Suppressor macrophage treated with lipopolysaccharide for 4 hours (primary cell): ENCODE data around the gene LSM2.

Experiments
- DNase-seq: peaks from one replicate; pipeline ENCODE4 v3.0.0-alpha.2; 2020

LSM2 gene

DNA sequence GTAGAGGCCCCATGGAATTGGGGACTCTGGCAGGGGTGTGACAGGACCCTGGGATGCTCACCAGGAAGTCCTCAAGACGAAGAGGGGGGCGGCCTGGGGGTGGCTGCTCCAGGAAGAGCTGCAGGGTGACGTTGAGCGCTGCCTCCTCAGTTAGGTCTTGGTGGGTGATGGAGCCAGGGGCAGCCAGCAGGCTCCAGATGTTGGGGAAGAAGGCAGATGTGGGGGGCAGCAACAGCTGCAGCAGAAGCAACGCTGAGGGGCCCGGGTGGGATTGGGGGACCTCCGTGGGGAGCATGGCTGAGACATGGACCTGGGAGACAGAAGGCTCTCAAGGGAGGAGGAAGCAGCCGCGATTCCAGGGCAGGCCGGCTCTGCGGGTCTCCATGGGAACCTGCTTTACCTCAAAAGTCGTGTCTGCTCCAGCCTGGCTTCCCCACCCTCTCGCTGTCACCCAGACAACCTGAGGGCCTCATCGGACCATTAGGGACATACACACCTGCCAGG lies 30.2 kb downstream of the LSM2 start:
- DNase-seq = no peak

DNA sequence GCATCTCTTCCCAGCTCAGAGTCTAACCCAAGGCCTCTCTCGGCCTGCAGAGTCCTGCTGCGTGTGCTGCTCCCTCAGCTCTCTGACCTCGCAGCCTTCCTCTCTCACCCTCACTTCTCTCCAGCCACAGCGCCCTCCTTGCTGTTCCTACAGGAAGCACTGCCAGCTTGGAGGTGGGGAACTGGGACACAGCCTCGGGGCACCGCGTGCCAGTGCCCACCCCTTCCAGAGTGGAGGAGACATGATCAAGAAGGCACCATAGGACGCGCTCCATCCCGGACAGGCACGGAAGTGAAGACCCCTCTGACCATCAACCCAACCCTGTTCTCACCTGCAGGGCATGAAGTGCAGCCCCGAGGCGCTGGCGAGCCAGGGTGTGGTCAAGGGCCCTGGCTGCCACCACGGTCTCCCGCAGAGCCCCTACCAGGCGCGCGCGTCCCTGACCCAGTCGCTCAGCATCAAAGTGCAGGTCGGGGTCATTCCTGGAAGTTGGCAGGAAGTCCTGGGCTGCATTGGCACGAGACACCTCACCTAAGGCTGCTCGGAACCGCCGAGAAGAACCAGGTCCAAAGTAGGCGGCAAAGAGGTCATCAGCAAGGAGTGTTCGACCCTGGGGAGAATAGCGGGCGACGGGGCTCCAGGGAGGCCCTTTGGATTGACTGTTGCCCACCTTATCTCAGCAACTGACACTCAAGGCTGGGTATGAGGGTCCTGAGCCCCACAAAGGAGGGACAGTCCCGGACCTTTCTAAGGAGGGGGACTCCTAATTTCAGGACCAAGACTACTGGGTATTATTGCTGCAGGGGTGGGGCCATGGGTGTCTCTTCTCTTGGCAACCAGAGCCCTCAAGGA lies 30.9 kb downstream of the LSM2 start:
- no peak for DNase-seq

DNA sequence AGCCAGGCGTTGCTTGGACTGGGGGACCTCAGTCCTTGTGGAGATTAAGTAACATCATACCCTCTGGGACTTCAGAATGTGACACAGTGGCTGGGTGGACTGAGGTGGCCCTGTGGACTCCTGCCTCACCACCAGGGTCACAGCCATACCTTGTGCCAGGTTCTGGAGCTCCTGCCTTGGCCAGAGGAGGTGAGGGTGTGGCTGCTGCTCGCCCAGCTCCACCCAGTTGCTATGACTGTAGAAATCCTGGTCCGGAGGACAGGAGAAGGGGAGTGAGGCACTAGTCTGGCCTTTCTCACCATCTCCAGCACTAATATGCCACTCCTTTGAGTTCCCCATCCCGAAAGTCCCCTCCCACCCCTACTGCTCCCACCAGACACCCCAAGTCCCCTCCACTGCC lies 31.6 kb downstream of the LSM2 start:
- no peak for DNase-seq

DNA sequence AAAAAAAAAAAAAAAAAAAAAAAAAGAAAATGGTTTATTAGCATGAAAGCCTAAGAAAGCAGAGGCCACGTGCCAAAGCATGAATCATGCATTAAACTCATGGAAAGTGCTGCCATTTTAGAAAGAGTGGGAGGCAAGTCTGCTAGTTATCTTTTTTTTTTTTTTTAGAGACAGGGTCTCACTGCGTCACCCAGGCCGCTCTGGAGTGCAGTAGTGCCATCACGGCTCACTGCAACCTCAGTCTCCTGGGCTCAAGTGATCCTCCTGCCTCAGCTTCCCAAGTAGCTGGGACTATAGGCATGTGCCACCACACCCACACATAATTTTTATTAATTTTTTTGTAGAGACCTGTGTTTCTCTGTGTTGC lies 34.8 kb downstream of the LSM2 start:
- no peak for DNase-seq

DNA sequence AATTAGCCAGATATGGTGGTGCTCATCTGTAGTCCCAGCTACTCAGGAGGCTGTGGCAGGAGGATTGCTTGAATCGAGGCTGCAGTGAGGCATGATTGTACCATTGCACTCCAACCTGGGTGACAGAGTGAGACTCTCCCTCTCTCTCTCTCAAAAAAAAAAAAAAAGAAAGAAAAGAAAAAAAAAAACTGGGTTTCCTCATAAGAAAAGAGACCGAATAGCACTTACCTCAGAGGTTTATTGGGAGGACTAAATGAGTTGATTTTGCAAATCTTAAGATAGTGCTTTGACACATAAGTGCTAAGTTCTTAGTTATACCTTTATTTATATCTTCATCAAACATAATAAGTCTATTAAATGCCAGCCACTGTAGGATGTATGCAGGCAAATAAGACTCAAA lies 35.9 kb downstream of the LSM2 start:
- no peak for DNase-seq

DNA sequence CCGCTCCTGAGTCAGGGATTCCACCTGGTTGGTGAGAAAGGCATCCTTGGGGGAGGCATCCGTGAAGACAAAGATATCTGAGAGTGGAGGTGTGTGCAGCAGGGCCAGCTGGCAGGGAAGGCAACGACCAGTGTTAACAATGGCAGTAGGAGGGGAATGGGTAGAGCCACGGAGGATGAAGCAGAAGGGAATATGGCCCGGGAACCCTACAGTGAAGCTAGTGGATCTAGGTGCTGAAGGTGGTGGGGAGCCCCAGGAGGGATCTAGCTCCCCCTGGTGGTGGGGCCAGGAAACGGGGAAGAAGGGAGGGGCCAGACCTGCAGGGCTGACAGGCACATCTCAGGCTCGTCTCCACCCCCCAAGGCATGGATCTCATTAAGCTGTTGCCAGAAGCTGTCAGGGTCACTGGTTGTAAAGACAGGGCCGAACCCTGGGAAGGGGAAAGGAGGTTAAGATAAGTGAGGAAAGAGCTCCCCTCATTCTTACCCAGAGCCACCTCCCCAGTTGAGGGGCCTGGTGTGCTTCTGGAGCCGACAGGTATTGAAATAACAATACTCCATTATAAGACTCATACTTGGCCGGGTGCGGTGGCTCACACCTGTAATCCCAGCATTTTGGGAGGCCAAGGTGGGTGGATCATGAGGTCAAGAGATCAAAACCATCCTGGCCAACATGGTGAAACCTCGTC lies 36.9 kb downstream of the LSM2 start:
- DNase-seq = peak; percentile 86

DNA sequence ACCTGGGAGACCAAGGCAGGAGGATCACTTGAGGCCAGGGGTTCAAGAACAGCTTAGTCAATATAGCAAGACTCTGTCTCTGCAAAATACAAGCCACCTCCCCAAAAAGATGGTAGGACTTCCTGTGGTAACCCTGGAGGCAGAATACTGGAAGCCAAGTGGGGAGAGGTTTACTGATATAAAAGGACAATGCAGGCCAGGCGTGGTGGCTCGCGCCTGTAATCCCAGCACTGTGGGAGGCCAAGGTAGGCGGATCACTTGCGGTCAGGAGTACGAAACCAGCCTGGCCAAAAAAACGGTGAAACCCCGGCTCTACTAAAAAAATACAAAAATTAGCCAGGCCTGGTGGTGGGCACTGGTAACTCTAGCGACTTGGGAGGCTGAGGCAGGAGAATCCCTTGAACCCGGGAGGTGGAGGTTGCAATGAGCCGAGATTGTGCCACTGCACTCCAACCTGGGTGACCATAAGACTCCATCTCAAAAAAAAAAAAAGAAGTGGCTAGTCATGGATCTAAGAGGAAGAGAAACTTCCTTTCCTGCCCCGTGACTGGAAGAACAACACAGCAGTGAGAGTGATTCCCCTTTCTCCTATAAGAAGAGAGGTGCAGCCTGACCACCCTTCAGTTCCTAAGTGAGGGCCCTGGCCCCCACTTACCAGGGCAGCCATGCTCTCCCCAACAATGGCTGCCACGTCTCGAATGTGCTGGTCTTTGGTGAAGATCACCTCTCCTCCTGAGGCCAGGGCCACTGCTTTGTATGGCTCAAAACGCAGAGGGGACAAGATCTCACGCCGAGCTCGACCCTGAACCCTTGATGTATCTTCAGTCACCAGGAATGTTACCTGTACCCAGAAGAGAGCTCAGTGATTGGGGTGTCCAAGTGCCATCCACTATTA lies 38.2 kb downstream of the LSM2 start:
- DNase-seq = peak; percentile 84

DNA sequence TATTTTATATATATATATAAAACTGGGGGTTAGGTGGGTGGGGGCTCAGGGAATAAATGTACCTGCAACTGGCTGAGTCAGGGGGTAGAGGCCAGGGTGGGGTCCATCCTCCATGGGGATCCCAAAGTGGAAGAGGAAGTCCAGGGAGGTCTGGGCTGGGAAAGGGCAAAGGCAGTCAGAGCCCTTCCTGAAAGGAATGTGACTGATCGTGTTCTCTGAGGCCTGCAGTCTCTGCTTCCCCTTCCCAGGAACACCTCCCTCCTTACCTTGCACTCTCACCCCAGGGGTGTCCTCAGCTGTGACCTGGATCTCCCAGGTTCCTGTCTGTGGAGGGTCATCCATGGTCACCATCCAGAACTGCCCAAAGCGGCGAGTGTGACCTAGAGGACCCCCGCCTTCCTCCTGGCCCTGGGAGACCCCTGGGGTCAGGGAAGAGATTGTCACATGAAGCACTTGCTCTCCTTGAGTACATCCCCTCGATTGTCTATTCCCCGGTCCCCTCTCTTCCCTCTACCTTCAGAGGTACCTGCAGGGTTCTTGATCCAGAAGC lies 39.6 kb downstream of the LSM2 start:
- DNase-seq = no peak

DNA sequence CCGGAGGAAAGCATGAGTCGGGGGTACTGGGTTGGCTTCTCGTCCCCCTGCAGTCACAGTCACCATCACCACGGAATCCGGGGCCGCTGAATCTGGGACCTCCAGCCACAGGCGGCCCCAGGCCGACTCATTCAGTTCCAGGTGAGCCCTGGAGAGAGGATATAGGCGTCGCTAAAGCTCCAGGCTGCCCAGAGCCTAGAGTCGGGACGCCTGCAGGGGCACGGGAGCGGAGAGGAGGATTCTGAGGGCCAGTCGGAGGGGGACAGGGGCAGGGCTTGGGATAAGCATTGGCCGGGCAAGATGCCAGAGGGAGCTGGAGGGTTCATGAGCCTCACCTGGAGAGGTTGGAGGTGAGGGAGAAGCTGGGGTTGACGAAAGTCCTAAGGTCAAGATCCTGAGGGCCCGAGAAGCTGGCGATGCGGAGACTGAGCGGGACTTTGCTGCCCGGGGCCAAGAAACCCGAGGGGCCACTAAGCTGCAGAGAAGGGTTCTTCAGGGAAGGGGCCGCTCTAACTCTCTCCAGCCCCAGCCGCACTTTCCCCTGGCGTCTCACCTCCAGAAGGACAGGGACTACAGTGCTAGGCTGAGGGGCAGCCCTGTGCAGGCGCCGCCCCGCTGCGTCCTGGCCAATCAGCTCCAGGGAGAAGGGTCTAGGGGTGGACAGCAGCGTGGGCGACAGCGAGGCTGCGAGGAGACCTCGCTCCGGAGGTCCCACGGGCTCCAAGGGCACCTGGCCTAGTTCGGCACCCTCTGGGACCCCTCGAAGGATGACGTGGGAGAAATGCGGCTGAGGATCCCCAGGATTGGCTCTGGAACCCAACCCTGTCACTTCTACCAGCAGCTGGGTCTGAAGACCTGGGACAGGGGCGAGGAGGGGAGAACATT lies 40.6 kb downstream of the LSM2 start:
- DNase-seq = no peak

DNA sequence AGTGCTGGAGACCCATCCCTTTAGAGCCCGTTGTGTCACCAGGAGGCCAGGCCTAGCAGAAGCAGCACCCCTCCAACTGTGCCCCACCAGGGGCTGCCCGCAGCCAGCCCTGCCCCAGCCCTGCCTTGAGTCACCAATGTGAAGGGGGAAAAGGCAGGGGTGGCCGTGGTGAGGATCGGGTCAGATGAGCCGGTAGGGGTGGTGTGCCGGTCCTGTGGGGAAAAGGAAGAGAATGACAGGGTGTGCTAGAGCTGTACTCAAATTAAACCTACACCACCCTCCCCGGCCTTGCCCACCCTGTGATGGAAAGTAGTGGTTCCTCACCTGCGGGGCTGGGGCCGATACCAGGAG lies 41.2 kb downstream of the LSM2 start:
- DNase-seq = no peak

DNA sequence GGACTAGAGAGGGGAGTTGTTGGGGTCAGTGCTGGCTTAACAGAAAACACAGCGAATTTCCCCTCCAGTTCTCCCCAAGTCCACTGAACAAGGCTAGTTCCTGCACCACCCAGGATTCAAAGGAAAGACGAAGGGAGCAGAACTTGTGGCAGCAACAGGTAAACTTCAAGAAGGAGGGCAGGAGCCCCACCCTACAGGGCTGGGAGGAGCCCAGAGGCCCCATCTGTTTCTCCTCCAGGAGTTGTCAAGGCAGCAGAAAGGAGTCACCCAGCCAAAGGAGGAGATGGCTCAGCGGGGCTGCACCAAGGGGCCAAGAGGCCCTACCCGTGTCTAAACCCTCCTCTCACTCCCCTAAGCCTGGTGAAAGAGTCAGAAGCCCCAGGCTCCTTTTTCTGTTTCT lies 42.6 kb downstream of the LSM2 start:
- DNase-seq = no peak

DNA sequence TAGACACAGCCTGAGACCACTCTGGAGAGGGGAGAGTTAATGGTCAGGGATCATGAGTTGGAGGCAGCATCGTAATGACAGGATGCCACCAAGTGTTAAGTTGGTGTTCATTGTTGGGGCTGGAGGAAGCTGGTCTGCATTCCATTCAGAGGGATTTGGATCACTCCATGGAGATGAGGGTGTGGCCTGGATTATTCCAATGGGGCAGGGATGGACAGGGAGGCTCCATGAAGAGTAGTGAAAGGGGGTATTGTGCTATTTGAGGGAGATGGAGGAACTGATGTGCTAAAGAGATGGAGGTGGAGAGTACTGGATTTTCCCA lies 43.2 kb downstream of the LSM2 start:
- no peak for DNase-seq

DNA sequence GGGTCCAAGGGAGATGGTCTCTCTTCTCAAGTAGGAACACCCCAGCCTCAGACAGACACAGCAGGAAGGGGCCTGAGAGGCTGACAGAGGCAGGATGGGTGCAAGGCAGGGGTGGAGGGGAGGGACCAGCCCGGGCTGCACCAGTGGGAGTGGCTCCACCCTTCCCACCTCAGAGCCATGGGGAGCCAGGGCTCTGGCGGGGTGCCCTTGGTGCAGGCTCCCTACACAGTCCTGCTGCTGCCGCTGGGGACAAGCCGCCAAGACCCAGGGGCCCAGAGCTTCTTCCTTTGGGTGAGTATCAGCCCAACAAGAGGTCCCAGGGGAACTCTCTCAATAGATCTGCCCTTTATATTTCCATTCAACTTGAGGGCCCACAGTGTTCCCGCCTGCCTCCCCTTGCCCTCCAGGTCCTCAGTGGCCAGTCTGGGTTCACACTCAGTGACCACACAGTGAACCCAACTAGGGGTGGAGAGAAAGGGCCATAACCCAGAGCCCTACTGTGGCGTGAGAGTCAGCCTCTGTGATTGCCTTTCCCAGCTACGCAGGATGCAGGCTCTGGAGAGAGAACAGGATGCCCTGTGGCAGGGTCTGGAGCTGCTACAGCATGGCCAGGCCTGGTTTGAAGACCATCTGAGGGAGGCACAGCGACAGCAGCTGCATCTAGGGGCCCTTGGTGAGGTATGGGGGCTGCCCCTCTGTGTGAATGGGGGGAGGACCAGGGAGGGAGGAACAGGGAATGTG lies 43.7 kb downstream of the LSM2 start:
- no peak for DNase-seq

DNA sequence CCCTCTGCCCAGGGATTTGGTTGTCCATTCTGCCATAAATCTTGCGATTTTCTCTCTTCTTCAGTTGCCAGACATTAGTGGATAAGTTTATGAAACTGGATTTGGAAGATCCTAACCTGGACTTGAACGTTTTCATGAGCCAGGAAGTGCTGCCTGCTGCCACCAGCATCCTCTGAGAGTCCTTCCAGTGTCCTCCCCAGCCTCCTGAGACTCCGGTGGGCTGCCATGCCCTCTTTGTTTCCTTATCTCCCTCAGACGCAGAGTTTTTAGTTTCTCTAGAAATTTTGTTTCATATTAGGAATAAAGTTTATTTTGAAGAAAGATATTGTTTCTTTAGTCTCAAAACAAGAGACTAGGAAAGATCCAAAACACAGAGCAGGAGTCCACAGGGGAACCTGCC lies 44.4 kb downstream of the LSM2 start, which contains the start of gene SAPCD1:
Gene SAPCD1 (plus strand): TSS at position 301 of the 400 bp plus-strand sequence. CDS start 399 bp downstream, outside the sequence.
- DNase-seq = no peak

DNA sequence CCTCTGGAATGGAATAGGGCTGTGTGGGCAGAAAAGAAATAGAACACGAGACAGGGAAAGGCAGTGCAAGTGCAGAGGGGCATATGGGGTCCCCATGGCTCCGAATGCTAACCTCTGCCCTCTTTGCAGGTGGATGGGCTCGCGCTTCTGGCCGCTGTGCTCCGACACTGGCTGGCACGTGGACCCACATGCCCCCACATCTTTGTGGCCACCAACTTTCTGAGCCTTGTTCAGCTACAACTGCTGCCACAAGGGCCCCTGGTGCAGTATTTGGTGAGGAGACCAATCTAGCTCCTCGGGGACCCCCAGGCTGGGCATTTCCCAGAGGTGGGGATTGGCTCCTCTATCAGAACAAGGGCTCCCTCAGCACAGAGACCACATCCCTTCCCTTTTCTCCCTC lies 45.4 kb downstream of the LSM2 start:
- no peak for DNase-seq

DNA sequence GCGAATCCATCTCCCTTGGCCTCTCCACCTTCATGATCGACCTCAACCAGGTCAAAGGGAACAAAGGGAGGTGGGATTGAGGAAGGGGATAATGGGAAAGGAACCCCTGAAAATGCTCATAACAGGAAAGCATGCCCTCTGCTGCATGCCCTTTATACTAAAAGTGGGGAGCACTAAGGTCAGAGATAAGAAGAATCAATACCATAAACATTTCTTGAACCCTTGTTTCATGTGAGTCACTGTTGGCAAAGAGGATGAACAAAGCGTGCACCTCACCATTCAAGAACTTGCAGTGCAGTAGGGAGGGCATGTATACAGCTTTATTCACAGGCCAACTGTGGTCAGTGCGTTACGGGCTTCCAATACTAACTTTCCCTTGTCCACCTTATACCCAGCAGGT lies 46.0 kb downstream of the LSM2 start:
- no peak for DNase-seq

DNA sequence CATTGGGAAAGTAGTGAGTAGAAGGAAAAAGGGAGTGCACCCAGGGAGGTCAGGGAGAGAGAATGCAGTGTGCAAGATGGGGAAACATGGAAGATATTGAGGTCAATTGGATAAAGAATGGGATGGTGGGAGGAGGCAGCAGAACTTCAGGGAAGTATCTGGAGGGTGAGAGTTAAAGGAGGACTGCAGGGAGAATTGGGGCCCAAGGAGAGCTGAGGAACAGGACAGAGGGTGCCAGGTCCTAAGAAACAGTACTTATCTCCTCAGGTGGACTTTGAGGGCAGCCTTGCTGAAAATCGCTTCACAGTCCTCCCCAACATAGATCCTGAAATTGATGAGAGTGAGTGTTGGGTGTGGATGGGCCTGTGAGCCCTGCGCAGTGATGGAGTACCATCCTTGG lies 48.5 kb downstream of the LSM2 start:
- DNase-seq = no peak

DNA sequence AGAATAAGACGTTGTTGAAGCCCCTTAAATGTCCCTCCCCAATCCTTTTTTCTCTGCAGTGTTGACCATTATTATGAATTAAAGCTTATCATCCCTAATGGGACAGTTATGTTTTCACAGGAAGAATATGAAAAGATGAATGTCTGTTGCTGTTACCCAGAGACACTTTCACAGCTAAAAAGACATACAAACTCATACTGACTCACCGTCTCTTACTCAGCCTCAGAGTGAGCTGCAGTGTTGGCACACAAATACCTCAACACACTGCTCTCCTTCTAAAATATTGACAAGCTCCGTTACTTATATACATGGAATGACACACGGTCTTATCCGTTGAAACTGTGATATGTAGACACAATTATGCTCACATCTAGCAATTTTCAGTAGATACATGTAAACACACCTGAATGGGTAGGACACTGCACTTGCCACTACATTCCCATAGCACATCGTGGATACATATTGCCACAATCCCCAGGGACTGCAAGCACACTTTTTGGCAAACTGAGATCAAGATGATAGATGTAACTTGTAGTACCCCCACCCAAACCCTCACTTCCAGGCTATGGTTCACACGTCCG lies 53.9 kb downstream of the LSM2 start:
- DNase-seq = no peak

DNA sequence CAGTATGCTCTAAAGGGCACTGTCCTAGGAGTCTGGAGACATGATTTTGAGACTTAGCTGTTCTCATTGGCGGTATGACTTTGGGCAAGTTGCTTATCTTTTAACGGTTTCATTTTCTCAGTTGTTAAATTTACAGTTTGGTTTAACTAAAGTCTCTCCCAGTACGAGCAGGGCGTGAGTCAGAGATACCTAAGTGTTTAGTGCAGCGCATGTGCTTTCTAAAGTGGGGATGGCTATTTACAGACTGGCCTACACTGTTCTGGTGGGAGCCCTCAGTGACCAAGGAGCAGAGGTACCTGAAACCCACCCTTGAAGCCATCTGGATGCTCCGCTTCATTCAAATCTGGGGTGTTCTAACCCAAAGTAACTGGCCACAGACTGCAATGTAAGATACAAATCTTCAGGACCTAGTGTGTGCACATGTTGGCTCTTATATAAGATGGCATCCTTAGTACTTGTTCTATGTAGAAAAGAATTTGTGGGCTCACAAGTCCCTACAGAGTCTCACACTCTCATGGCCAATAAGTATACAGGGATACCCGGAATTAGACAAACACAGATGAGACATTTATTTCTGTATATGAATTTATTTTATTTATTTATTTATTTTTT lies 56.2 kb downstream of the LSM2 start:
- DNase-seq = no peak

DNA sequence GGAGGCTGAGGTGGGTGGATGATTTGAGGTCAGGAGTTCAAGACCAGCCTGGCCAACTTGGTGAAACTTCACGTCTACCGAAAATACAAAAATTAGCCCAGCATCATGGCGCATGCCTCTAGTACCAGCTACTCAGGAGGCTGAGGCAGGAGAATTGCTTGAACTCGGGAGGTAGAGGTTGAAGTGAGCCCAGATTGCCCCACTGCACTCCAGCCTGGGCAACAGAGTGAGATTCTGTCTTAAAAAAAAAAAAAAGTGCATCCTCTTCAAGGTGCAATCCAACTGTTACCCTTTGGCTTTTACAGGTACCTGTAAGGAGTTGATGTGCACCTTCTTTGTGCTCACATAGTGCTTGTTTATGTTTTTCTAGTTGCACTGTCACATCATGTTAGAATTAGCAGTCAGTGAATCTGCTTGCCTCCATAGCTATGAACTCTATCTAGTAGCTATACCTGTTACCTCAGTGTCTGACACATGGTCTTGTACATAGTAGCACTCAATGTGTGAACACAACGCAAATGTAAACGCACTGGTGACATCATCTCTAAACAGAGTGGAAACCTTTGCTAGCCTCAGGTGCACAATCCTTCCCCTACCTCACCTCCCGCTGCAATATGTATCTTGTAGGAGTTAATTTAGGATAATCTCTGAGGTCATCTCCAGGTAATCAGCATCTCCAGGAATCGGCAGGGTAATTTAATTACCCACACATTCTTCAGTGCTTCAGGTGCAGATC lies 57.3 kb downstream of the LSM2 start:
- no peak for DNase-seq
